HEK293 (cell line): ENCODE results near the gene PDP2.

Source experiments
- CTCF ChIA-PET: fragments of 350-600 bp; formaldehyde crosslinking; extraction: SDS; loops from one replicate; lab custom pipeline; 2021; ENCODE audit warnings: antibody characterized with exemption; lab: Yijun Ruan, JAX
- POLR2A ChIA-PET: fragments of 300-600 bp; formaldehyde crosslinking; extraction: SDS; loops from one replicate; lab custom pipeline; 2020; ENCODE audit warnings: antibody characterized with exemption, inconsistent platforms; lab: Yijun Ruan, JAX
- H3K27ac ChIP-seq: fragments of 200-500 bp; sonication (Bioruptor generic); 2 replicates; pipeline ENCODE4 v1.5.1; 2014; ENCODE audit warnings: low read depth, low read length, control low read depth, inconsistent platforms; ENCODE audit errors: extremely low read depth
- H3K36me3 ChIP-seq, 2 experiments: fragments of 200-500 bp in 1 of 2; sonication (Bioruptor generic) in 1 of 2; 1 replicate in 1 of 2; 2 replicates in 1 of 2; pipeline ENCODE4 v1.5.1; 2014 to 2017; ENCODE audit warnings: inconsistent platforms in 2 of 2, low read length in 2 of 2; ENCODE audit not compliant: control insufficient read depth in 2 of 2, insufficient read depth in 1 of 2
- H3K4me1 ChIP-seq: fragments of 200-500 bp; sonication (Bioruptor generic); 2 replicates; pipeline ENCODE4 v1.5.1; 2014; ENCODE audit warnings: mild to moderate bottlenecking, low read length, inconsistent platforms; ENCODE audit not compliant: control insufficient read depth, insufficient read depth
- H3K4me3 ChIP-seq: 2 replicates; pipeline ENCODE4 v1.5.1; 2011; ENCODE audit warnings: low read depth, mild to moderate bottlenecking, control low read depth, low read length, moderate library complexity
- H3K9me3 ChIP-seq: fragments of 200-500 bp; sonication (Bioruptor generic); 2 replicates; pipeline ENCODE4 v1.5.1; 2014; ENCODE audit warnings: low read depth, low read length, inconsistent platforms; ENCODE audit not compliant: control insufficient read depth, insufficient read depth
- BCL11B ChIP-seq: fragments of 450-650 bp; formaldehyde crosslinking; IDR thresholded peaks from 2 replicates; pipeline ENCODE4 v1.5.1; 2016; ENCODE audit warnings: low read depth, missing biosample characterization, missing genetic modification characterization
- EGR2 ChIP-seq: fragments of 450-650 bp; formaldehyde crosslinking; IDR thresholded peaks from 2 replicates; pipeline ENCODE4 v1.5.1; 2016; ENCODE audit warnings: low read depth, missing biosample characterization, missing genetic modification characterization
- ZFP69B ChIP-seq: fragments of 450-650 bp; formaldehyde crosslinking; IDR thresholded peaks from 2 replicates; pipeline ENCODE4 v1.5.1; 2016; ENCODE audit warnings: missing biosample characterization, missing genetic modification characterization
- ZNF10 ChIP-seq: fragments of 450-650 bp; formaldehyde crosslinking; IDR thresholded peaks from 2 replicates; pipeline ENCODE4 v1.5.1; 2017; ENCODE audit warnings: missing biosample characterization, missing genetic modification characterization
- ZNF114 ChIP-seq: fragments of 450-650 bp; formaldehyde crosslinking; IDR thresholded peaks from 2 replicates; pipeline ENCODE4 v1.5.0; 2017; ENCODE audit warnings: missing biosample characterization, missing genetic modification characterization
- ZNF157 ChIP-seq: fragments of 450-650 bp; formaldehyde crosslinking; IDR thresholded peaks from 2 replicates; pipeline ENCODE4 v1.5.1; 2016; ENCODE audit warnings: missing biosample characterization, missing genetic modification characterization
- ZNF16 ChIP-seq: fragments of 450-650 bp; formaldehyde crosslinking; IDR thresholded peaks from 2 replicates; pipeline ENCODE4 v1.5.1; 2016; ENCODE audit warnings: low read depth, missing biosample characterization, missing genetic modification characterization
- ZNF19 ChIP-seq: fragments of 450-650 bp; formaldehyde crosslinking; IDR thresholded peaks from 2 replicates; pipeline ENCODE4; 2016; ENCODE audit warnings: missing biosample characterization, missing genetic modification characterization, low read depth
- ZNF350 ChIP-seq: fragments of 450-650 bp; formaldehyde crosslinking; IDR thresholded peaks from 2 replicates; pipeline ENCODE4 v1.5.0; 2017; ENCODE audit warnings: missing biosample characterization, mild to moderate bottlenecking, missing genetic modification characterization
- ZNF626 ChIP-seq: fragments of 450-650 bp; sonication (Bioruptor Pico); formaldehyde crosslinking; IDR thresholded peaks from 2 replicates; pipeline ENCODE4 v1.5.1; 2018; ENCODE audit warnings: missing biosample characterization, missing genetic modification characterization, inconsistent platforms
- ZNF785 ChIP-seq: fragments of 450-650 bp; formaldehyde crosslinking; IDR thresholded peaks from 2 replicates; pipeline ENCODE4 v1.5.1; 2016; ENCODE audit warnings: missing biosample characterization, missing genetic modification characterization
- TF ChIP-seq, protein P1 (sequence below): fragments of 450-650 bp; formaldehyde crosslinking; IDR thresholded peaks from 2 replicates; pipeline ENCODE4 v1.5.1; 2016; ENCODE audit warnings: missing biosample characterization, missing genetic modification characterization
- TF ChIP-seq, protein P2 (sequence below): fragments of 450-650 bp; formaldehyde crosslinking; IDR thresholded peaks from 2 replicates; pipeline ENCODE4 v1.5.1; 2017; ENCODE audit warnings: missing biosample characterization, missing genetic modification characterization
- TF ChIP-seq, protein P3 (sequence below): IDR thresholded peaks from 2 replicates; pipeline ENCODE4 v1.6.1; 2011; ENCODE audit warnings: mild to moderate bottlenecking, low read depth, low read length, borderline replicate concordance
- TF ChIP-seq, protein P4 (sequence below): fragments of 450-650 bp; formaldehyde crosslinking; IDR thresholded peaks from 2 replicates; pipeline ENCODE4 v1.5.1; 2016; ENCODE audit warnings: missing biosample characterization, missing genetic modification characterization
- TF ChIP-seq, protein P5 (sequence below): fragments of 450-650 bp; IDR thresholded peaks from 2 replicates; pipeline ENCODE4 v1.5.1; 2018; ENCODE audit warnings: missing biosample characterization, mild to moderate bottlenecking, missing genetic modification characterization
- TF ChIP-seq, protein P6 (sequence below): fragments of 450-650 bp; formaldehyde crosslinking; IDR thresholded peaks from 2 replicates; pipeline ENCODE4 v1.5.1; 2017; ENCODE audit warnings: missing biosample characterization, missing genetic modification characterization

PDP2 gene

DNA sequence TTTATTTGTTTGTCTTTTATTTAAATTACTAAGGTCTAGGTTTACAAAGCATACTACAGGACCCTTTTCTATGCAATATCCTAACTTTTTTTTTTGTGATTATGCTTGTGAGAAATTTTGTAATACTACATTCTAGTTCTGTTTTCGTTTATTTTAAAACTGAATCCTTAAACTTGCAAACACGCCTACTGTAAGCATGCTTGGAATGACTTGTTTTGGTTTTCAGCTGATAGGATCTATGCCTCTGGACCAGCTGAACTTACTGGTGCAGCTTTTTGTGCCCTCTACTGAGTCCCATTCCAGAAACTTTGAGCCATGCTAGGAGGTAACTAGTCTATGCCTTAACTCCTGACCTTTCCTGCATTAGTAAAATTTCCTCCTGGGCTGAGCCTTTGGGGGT, 6.0 kb downstream of the PDP2 start (continued):
- TF ChIP-seq, protein P1, sequence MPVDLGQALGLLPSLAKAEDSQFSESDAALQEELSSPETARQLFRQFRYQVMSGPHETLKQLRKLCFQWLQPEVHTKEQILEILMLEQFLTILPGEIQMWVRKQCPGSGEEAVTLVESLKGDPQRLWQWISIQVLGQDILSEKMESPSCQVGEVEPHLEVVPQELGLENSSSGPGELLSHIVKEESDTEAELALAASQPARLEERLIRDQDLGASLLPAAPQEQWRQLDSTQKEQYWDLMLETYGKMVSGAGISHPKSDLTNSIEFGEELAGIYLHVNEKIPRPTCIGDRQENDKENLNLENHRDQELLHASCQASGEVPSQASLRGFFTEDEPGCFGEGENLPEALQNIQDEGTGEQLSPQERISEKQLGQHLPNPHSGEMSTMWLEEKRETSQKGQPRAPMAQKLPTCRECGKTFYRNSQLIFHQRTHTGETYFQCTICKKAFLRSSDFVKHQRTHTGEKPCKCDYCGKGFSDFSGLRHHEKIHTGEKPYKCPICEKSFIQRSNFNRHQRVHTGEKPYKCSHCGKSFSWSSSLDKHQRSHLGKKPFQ (tag by site-specific recombination), result no peak
- TF ChIP-seq, protein P2, sequence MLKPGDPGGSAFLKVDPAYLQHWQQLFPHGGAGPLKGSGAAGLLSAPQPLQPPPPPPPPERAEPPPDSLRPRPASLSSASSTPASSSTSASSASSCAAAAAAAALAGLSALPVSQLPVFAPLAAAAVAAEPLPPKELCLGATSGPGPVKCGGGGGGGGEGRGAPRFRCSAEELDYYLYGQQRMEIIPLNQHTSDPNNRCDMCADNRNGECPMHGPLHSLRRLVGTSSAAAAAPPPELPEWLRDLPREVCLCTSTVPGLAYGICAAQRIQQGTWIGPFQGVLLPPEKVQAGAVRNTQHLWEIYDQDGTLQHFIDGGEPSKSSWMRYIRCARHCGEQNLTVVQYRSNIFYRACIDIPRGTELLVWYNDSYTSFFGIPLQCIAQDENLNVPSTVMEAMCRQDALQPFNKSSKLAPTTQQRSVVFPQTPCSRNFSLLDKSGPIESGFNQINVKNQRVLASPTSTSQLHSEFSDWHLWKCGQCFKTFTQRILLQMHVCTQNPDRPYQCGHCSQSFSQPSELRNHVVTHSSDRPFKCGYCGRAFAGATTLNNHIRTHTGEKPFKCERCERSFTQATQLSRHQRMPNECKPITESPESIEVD (tag by site-specific recombination), result no peak

DNA sequence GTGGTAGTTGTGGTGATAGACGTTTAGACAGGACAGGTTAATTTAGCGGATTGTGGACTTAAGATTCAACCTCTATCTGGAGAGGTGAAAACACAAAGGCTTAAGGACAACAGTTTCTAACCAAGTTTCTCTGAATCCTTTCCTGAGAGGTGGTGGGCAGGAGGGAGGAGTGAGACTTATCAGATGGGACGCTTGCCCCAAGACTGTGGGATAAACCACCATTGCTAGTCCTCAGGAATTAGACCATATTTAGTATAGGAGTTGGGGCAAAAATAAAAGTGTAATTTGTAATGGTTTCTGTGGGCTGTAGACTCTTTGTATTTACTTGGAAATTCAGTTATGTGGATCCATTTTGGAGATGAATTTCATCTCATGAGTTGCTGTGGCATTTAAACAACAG, 6.6 kb downstream of the PDP2 start:
- CTCF ChIA-PET, result interaction anchor here (1.0 to 1.6 kb wide), 3 partner anchors 8 to 42 kb away, joined by 3 to 14 read pairs (median 6); no protein-coding TSS in a partner anchor
- H3K4me3 ChIP-seq, result no peak overlapping the region
- POLR2A ChIA-PET, result no interaction called here
- peaks cover 12 to 39% of the 10 kb centered on the region in 2 experiments; a peak in 2 of 3 replicates for H3K36me3 ChIP-seq
- no peak overlapping the region for H3K27ac ChIP-seq
- H3K9me3 ChIP-seq, result no peaks in the 10 kb centered on the region
- TF ChIP-seq ZFP69B, result no peak
- TF ChIP-seq, protein P3, sequence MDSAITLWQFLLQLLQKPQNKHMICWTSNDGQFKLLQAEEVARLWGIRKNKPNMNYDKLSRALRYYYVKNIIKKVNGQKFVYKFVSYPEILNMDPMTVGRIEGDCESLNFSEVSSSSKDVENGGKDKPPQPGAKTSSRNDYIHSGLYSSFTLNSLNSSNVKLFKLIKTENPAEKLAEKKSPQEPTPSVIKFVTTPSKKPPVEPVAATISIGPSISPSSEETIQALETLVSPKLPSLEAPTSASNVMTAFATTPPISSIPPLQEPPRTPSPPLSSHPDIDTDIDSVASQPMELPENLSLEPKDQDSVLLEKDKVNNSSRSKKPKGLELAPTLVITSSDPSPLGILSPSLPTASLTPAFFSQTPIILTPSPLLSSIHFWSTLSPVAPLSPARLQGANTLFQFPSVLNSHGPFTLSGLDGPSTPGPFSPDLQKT, result no peak
- 0 out of 2 replicates have a peak, but pooled peaks have one; percentile 12 for TF ChIP-seq EGR2 (tag by site-specific recombination)
- no peak for TF ChIP-seq ZNF626
- TF ChIP-seq ZNF19 (tag by site-specific recombination), result no peak
- peaks cover 8% of the 10 kb centered on the region for H3K4me1 ChIP-seq

DNA sequence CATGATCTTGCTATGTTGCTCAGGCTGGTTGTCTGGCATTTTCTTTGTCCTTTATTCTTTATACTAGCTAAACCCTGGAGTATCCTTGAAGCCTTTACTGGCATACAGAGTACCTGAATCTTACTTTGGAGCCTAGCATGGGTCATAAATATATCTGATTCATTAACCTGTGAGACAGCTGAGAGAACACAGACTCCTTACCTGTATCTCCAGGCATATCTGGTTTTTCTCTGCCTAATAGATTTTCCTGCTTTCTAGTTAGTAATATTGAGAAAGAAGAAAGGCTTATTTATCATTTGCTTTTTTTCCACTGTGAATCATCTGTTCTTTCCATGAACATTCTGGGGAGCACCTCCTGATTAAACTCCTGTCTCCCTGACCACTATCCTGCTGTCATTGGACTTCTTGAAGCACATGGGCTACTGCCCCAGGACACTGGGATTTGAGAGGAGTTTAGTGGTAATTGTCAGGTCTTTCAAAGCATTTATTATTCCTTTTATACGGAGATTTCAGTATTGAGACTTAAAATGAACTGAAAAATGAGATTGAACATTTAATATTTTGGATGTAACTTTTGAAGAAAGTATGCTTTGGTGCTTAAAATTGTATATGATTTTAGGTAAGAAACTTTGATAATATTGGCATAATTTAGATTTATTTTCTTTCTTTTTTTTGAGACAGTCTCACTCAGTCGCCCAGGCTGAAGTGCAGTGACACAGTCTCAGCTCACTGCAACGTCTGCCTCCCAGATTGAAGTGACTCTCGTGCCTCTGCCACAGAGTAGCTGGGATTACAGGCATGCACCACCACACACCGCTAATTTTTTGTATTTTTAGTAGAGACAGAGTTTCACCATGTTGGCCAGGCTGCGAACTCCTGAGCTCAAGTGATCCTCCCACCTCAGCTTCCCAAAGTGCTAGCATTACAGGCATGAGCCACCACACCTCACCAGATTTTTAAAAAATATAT, 8.6 kb downstream of the PDP2 start:
- Histone ChIP-seq H3K36me3 (peaks cover 9 to 39% of the 10 kb centered on the region in 2 experiments; a peak in 2 of 3 replicates), H3K9me3 (no peaks in the 10 kb centered on the region)
- TF ChIP-seq ZNF114 (tag by site-specific recombination) (no peak), ZNF16 (tag by site-specific recombination) (no peak), BCL11B (tag by site-specific recombination) (no peak), ZNF785 (tag by site-specific recombination) (no peak), ZNF350 (no peak), ZNF157 (tag by site-specific recombination) (no peak), ZNF10 (tag by site-specific recombination) (no peak)
- TF ChIP-seq, protein P4, sequence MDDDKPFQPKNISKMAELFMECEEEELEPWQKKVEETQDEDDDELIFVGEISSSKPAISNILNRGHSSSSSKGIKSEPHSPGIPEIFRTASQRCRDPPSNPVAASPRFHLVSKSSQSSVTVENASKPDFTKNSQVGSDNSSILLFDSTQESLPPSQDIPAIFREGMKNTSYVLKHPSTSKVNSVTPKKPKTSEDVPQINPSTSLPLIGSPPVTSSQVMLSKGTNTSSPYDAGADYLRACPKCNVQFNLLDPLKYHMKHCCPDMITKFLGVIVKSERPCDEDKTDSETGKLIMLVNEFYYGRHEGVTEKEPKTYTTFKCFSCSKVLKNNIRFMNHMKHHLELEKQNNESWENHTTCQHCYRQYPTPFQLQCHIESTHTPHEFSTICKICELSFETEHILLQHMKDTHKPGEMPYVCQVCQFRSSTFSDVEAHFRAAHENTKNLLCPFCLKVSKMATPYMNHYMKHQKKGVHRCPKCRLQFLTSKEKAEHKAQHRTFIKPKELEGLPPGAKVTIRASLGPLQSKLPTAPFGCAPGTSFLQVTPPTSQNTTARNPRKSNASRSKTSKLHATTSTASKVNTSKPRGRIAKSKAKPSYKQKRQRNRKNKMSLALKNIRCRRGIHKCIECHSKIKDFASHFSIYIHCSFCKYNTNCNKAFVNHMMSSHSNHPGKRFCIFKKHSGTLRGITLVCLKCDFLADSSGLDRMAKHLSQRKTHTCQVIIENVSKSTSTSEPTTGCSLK, result no peak
- TF ChIP-seq, protein P5, sequence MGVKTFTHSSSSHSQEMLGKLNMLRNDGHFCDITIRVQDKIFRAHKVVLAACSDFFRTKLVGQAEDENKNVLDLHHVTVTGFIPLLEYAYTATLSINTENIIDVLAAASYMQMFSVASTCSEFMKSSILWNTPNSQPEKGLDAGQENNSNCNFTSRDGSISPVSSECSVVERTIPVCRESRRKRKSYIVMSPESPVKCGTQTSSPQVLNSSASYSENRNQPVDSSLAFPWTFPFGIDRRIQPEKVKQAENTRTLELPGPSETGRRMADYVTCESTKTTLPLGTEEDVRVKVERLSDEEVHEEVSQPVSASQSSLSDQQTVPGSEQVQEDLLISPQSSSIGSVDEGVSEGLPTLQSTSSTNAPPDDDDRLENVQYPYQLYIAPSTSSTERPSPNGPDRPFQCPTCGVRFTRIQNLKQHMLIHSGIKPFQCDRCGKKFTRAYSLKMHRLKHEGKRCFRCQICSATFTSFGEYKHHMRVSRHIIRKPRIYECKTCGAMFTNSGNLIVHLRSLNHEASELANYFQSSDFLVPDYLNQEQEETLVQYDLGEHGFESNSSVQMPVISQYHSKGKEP, result no peak
- TF ChIP-seq, protein P6, sequence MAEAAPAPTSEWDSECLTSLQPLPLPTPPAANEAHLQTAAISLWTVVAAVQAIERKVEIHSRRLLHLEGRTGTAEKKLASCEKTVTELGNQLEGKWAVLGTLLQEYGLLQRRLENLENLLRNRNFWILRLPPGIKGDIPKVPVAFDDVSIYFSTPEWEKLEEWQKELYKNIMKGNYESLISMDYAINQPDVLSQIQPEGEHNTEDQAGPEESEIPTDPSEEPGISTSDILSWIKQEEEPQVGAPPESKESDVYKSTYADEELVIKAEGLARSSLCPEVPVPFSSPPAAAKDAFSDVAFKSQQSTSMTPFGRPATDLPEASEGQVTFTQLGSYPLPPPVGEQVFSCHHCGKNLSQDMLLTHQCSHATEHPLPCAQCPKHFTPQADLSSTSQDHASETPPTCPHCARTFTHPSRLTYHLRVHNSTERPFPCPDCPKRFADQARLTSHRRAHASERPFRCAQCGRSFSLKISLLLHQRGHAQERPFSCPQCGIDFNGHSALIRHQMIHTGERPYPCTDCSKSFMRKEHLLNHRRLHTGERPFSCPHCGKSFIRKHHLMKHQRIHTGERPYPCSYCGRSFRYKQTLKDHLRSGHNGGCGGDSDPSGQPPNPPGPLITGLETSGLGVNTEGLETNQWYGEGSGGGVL, result no peak
- TF ChIP-seq, all 188 proteins: peak for 0
- Histone ChIP-seq H3K27ac (no peak overlapping the region), H3K4me1 (peaks cover 8% of the 10 kb centered on the region), H3K4me3 (no peak overlapping the region)
- POLR2A ChIA-PET, result interaction anchor here (0.6 to 0.7 kb wide), 2 partner anchors 9 to 20 kb away, joined by 3 read pairs; partner anchors contain the start of gene PDP2
- CTCF ChIA-PET, result interaction anchor here (0.6 to 1.5 kb wide), 4 partner anchors 16 to 52 kb away, joined by 3 to 4 read pairs (median 4); partner anchors contain the start of gene CDH16
